Fibroblast of mammary gland (primary cell): Measurements from ENCODE around the gene AGMO.

ENCODE experiments used
- DNase-seq: peaks from one replicate; pipeline ENCODE4 v3.0.0-alpha.2; 2010; ENCODE audit warnings: low read depth
- H3K4me3 ChIP-seq: 2 replicates; pipeline ENCODE4 v1.5.1; 2011; ENCODE audit warnings: low read depth, mild to moderate bottlenecking, low read length, moderate library complexity; ENCODE audit not compliant: control insufficient read depth
- TF ChIP-seq, protein P1 (sequence below): conservative IDR thresholded peaks from 2 replicates; pipeline ENCODE4 v1.5.1; 2011; ENCODE audit warnings: low read depth, low read length, inconsistent platforms; ENCODE audit not compliant: control insufficient read depth, insufficient read depth

The AGMO gene

DNA sequence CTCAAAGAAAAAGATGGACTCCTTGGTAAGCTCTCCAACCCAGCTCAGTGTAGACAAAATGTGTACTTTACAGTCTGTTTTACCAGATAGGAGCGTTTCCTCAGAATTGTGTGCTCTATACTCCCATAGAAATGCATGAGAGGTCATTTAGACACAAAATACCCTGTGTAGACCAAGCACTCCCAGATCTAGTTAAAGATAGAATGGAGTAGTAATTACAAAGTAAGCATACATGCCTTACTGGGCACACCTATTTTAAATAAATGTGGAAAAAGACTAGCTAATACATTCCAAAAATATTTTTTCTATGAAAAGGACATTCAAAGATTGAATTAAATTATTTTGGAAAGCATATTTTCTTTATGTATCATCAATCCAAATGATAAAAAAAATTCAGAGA is 387.3 kb downstream of the AGMO start:
- TF ChIP-seq, protein P1, sequence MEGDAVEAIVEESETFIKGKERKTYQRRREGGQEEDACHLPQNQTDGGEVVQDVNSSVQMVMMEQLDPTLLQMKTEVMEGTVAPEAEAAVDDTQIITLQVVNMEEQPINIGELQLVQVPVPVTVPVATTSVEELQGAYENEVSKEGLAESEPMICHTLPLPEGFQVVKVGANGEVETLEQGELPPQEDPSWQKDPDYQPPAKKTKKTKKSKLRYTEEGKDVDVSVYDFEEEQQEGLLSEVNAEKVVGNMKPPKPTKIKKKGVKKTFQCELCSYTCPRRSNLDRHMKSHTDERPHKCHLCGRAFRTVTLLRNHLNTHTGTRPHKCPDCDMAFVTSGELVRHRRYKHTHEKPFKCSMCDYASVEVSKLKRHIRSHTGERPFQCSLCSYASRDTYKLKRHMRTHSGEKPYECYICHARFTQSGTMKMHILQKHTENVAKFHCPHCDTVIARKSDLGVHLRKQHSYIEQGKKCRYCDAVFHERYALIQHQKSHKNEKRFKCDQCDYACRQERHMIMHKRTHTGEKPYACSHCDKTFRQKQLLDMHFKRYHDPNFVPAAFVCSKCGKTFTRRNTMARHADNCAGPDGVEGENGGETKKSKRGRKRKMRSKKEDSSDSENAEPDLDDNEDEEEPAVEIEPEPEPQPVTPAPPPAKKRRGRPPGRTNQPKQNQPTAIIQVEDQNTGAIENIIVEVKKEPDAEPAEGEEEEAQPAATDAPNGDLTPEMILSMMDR: no peak

DNA sequence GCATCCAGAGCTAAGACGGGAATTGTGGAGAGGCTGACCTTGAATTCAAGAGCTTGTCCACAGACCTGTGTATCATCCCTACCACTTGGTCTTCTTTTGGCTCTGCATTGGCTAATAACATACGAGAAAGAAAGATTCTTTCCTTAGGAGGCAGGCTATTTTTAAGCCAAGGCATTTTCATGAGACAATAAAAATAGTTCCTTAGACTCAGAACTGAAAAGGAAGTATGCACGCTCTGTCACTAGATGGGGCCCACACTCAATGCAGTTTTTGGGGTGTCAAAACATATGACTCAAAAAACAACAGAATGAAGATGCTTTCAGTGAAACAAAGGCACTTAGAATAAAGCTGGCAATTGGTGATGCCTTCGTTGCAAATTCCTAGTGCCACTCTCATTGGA is 393.3 kb downstream of the AGMO start:
- no peak for DNase-seq
- TF ChIP-seq, protein P1: peak; percentile 3
- no peak overlapping the region for H3K4me3 ChIP-seq

More for the DNA sequence above, 387.3 kb downstream of the AGMO start:
- no peak for DNase-seq
- H3K4me3 ChIP-seq: no peak overlapping the region

DNA sequence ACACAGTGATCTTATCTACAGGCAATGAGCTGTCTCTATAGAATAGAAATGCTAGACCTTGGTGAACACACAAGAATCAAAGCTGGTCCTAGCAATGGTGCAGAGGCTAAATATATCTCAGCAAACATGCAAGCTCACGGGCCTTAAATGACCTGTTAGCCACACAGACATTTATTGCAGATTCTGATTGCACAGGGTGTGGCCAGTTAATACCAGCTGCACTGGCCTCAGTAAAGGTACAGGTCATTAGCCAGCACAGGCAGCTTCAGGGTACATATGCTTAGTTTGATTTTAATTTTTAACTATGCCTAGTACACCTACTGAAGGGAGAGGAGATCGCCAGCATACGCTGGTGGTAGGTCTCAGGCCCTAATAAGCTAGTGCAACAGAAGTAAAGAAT is 393.9 kb downstream of the AGMO start:
- DNase-seq: no peak
- TF ChIP-seq, protein P1: no peak
- no peak overlapping the region for H3K4me3 ChIP-seq

DNA sequence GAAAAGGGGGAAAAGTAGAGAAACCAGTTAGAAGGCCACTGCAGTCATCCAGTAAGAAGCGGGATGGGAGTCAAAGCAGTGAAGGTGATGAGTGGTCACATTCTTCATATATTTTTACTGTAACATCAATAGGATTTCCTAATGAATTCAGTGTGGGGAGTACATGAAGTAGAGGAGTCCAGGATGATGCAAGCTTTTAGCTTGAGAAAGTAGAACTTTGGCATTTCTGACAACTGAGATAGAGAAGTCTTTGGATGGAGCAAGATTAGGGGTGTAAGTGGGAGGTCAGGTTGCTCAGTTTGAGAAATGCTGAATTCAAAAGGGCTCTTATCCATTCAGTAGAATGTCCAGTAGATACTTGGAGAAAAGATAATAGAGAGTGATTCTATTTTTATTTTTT is 395.2 kb downstream of the AGMO start:
- DNase-seq: no peak

DNA sequence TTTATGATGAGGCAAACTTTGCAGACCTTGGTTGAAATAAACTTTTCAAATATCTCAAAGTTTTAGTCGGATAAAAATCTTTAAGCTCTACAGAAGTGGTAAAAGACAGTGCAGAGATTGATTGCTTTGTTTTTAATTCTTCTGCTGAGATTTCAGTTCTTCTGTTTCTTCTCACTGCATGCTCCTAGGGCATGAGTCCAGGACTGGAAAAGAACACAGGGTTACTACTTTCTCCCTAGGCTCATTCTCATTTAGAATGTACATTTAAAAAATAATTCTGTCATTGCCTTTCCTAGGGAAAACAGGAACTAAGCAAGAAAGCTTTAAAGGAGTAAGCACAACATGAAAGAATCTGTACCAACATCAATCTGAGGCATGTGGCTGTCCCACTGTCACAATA is 402.6 kb downstream of the AGMO start:
- DNase-seq: no peak
- no peak overlapping the region for H3K4me3 ChIP-seq
- TF ChIP-seq, protein P1: no peak

More for the DNA sequence above, 395.2 kb downstream of the AGMO start:
- TF ChIP-seq, protein P1: no peak
- no peak overlapping the region for H3K4me3 ChIP-seq

DNA sequence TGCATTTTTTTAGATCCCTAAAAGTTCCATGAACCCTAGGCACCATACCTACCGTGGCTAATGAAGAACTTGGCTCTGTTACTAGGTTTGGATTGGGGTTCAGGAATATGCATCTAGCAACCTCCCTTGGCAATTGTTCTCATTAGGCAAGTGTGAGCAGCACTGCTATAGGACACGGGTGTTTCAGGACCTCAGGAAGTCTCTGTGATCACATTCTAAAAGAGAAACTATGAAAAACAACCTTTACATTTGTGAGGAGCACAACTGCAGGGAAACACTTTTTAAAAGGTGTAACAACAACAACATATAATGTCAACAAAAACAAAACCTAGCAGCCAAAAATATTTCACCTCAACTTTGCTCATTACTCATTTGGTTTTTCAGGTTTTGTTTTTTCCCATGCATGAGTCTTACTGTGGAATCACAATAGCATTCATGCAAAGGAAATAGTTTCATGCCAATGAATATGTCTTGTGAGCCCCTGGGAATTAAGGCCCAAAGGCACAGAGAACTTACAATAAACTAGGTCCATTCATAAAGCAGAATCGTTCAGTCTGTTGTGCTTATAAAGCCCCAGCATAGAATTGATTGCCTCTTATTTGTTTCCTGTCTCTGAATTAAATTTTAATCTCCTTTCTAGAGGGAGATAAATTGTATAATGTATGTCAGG is 403.5 kb downstream of the AGMO start:
- DNase-seq: no peak
- no peak overlapping the region for H3K4me3 ChIP-seq
- TF ChIP-seq, protein P1: no peak
